A549 (cell line): ENCODE measurements around the gene PWP1. TPM values are rescaled to one million over a fixed set of nuclear protein-coding genes. Genes with fewer than 3 reads are reported as not detected.

ENCODE experiments used
- ATAC-seq, 2 experiments: fragments of 200-7000 bp in 1 of 2; fragments of >200 bp in 1 of 2; cut with Nextera tagmentation in 1 of 2; cut with Tn5 transposase in 1 of 2; 3 replicates each; pipeline versions ENCODE4 v1.8.0 to v1.9.1; 2018 to 2020; ENCODE audit warnings: mild to moderate bottlenecking in 1 of 2, moderate library complexity in 1 of 2
- CTCF ChIA-PET: fragments of 300-600 bp; sonication (Branson Sonifier 250); formaldehyde crosslinking; extraction: SDS; loops from one replicate; lab custom pipeline; 2021; ENCODE audit warnings: antibody characterized with exemption, inconsistent platforms; lab: Yijun Ruan, JAX
- POLR2A ChIA-PET: fragments of 350-600 bp; formaldehyde crosslinking; extraction: SDS; loops from one replicate; lab custom pipeline; 2021; ENCODE audit warnings: antibody characterized with exemption, inconsistent platforms; lab: Yijun Ruan, JAX
- DNase-seq, 2 experiments: peaks; one replicate each; pipeline versions ENCODE4 v3.0.0 to v3.0.0-alpha.2; 2011 to 2016; ENCODE audit warnings: low read depth in 1 of 2, low spot score in 1 of 2
- FAIRE-seq: peaks from 2 replicates; lab custom pipeline; 2011; peaks lifted over from hg19 to GRCh38; lab: Jason Lieb, UNC
- H3K27ac ChIP-seq, 2 experiments: fragments of >200 bp; sonication (Bioruptor Twin); formaldehyde crosslinking; 3 replicates each; pipeline ENCODE4 v1.5.1; 2016 to 2017
- H3K4me1 ChIP-seq: fragments of >200 bp; sonication (Bioruptor Twin); formaldehyde crosslinking; 3 replicates; pipeline ENCODE4 v1.6.1; 2016
- H3K4me2 ChIP-seq: fragments of >200 bp; sonication (Bioruptor Twin); formaldehyde crosslinking; 3 replicates; pipeline ENCODE4 v1.6.1; 2016
- H3K4me3 ChIP-seq: fragments of >200 bp; sonication (Bioruptor Twin); formaldehyde crosslinking; 3 replicates; pipeline ENCODE4 v1.5.1; 2016
- H3K9me3 ChIP-seq: fragments of >200 bp; sonication (Bioruptor Twin); formaldehyde crosslinking; 3 replicates; pipeline ENCODE4 v1.6.1; 2016
- BHLHE40 ChIP-seq: IDR thresholded peaks from 2 replicates; pipeline ENCODE4 v1.6.1; 2012; ENCODE audit warnings: low read depth, low read length, inconsistent platforms
- CHD2 ChIP-seq: fragments of 150-350 bp; IDR thresholded peaks from 2 replicates; pipeline ENCODE4 v1.6.1; 2014; ENCODE audit warnings: low read length; ENCODE audit not compliant: partially characterized antibody
- E2F6 ChIP-seq: IDR thresholded peaks from 2 replicates; pipeline ENCODE4 v1.6.1; 2012; ENCODE audit warnings: low read depth, borderline replicate concordance
- ESRRA ChIP-seq: fragments of 150-350 bp; IDR thresholded peaks from 2 replicates; pipeline ENCODE4 v1.6.1; 2014; ENCODE audit warnings: mild to moderate bottlenecking, low read length, borderline replicate concordance
- FOSB ChIP-seq: fragments of 250-450 bp; sonication (Bioruptor Pico); IDR thresholded peaks from 2 replicates; pipeline ENCODE4 v1.5.0; 2020; ENCODE audit warnings: mild to moderate bottlenecking, moderate library complexity
- FOSL2 ChIP-seq, 2 experiments: fragments of 450-650 bp in 1 of 2; fragments of >200 bp in 1 of 2; sonication (Bioruptor Twin) in 1 of 2; formaldehyde crosslinking; IDR thresholded peaks; 2 replicates each; pipeline versions ENCODE4 v1.5.0 to v1.6.1; 2016 to 2020; ENCODE audit warnings: mild to moderate bottlenecking in 1 of 2, moderate library complexity in 1 of 2
- HDAC2 ChIP-seq: fragments of 200-600 bp; sonication (generic); IDR thresholded peaks from 2 replicates; pipeline ENCODE4 v1.6.1; 2016
- HOXB5 ChIP-seq: fragments of 250-450 bp; sonication (Bioruptor Pico); IDR thresholded peaks from 2 replicates; pipeline ENCODE4 v1.5.0; 2020; ENCODE audit warnings: mild to moderate bottlenecking, moderate library complexity
- KDM1A ChIP-seq: fragments of 200-600 bp; sonication (generic); IDR thresholded peaks from 2 replicates; pipeline ENCODE4 v1.6.1; 2016; ENCODE audit warnings: low read depth, mild to moderate bottlenecking
- NPAS2 ChIP-seq: fragments of 250-450 bp; sonication (Bioruptor Pico); IDR thresholded peaks from 2 replicates; pipeline ENCODE4 v1.8.0; 2022; ENCODE audit warnings: mild to moderate bottlenecking, moderate library complexity, borderline replicate concordance
- NR3C1 ChIP-seq: fragments of >200 bp; sonication (Bioruptor Twin); formaldehyde crosslinking; IDR thresholded peaks from 3 replicates; pipeline ENCODE4 v1.6.1; 2017
- POLR2A ChIP-seq: IDR thresholded peaks from 2 replicates; pipeline ENCODE4 v1.6.1; 2012; ENCODE audit warnings: mild to moderate bottlenecking, low read length
- RAD21 ChIP-seq, 2 experiments: fragments of >200 bp in 1 of 2; sonication (Bioruptor Twin) in 1 of 2; formaldehyde crosslinking in 1 of 2; IDR thresholded peaks in 1 of 2; conservative IDR thresholded peaks in 1 of 2; 2 replicates in 1 of 2; 3 replicates in 1 of 2; pipeline ENCODE4 v1.6.1; 2012 to 2018; ENCODE audit warnings: inconsistent platforms in 1 of 2
- RCOR1 ChIP-seq: fragments of 150-350 bp; IDR thresholded peaks from 2 replicates; pipeline ENCODE4 v1.6.1; 2014; ENCODE audit warnings: antibody characterized with exemption, low read length, low read depth
- RNF2 ChIP-seq: fragments of 200-600 bp; sonication (generic); IDR thresholded peaks from 2 replicates; pipeline ENCODE4 v1.6.1; 2016; ENCODE audit warnings: low read depth, mild to moderate bottlenecking, antibody characterized with exemption, moderate library complexity, borderline replicate concordance
- TFCP2L1 ChIP-seq: fragments of 250-450 bp; sonication (Bioruptor Pico); IDR thresholded peaks from 2 replicates; pipeline ENCODE4 v1.5.0; 2021; ENCODE audit warnings: mild to moderate bottlenecking
- TP53 ChIP-seq: fragments of 250-450 bp; sonication (Bioruptor Pico); IDR thresholded peaks from 2 replicates; pipeline ENCODE4 v1.5.0; 2021; ENCODE audit warnings: mild to moderate bottlenecking, moderate library complexity
- ZC3H11A ChIP-seq: fragments of 450-650 bp; IDR thresholded peaks from 2 replicates; pipeline ENCODE4 v1.6.1; 2014; ENCODE audit warnings: antibody characterized with exemption, mild to moderate bottlenecking
- ZSCAN20 ChIP-seq: fragments of 250-450 bp; sonication (Bioruptor Pico); IDR thresholded peaks from 2 replicates; pipeline ENCODE4 v1.8.0; 2022; ENCODE audit warnings: mild to moderate bottlenecking, moderate library complexity
- WGBS: methylation state at CpG from one replicate; pipeline ENCODE4 v1.1.6; 2017; ENCODE audit errors: missing lambda C conversion rate; 5-methylcytosine and 5-hydroxymethylcytosine counted together
- polyA plus RNA-seq, 4 experiments: library from polyadenylated mRNA; depleted of rRNA in 3 of 4; stranded (reverse); fragments of >200 nt; fragmentation: RNase III in 1 of 4; extraction: RNeasy Plus Mini Kit Qiagen cat#74134 plus additional on column Dnase treatment in 1 of 4; gene quantifications; 2 replicates in 3 of 4; 3 replicates in 1 of 4; pipeline ENCODE4 v1.2.3, GENCODE V29; 2011 to 2017
- TF ChIP-seq, protein P1 (sequence below): fragments of 150-350 bp; IDR thresholded peaks from 2 replicates; pipeline ENCODE4 v1.6.1; 2014; ENCODE audit warnings: low read depth, mild to moderate bottlenecking, low read length
- TF ChIP-seq, protein P2 (sequence below): fragments of >200 bp; sonication (Bioruptor Twin); formaldehyde crosslinking; IDR thresholded peaks from 2 replicates; pipeline ENCODE4 v1.6.1; 2016
- TF ChIP-seq, protein P3 (sequence below): fragments of 200-600 bp; sonication (generic); IDR thresholded peaks from 2 replicates; pipeline ENCODE4 v1.6.1; 2016; ENCODE audit warnings: antibody characterized with exemption, mild to moderate bottlenecking, moderate library complexity

PWP1 gene
- polyA plus RNA-seq, 2 of the 4 experiments (the other 2 are of a cell fraction), result 132 to 191 TPM

GRCh38 chr12:107730618-107731341, 45.2 kb downstream of the PWP1 start:
- TF ChIP-seq, protein P1, sequence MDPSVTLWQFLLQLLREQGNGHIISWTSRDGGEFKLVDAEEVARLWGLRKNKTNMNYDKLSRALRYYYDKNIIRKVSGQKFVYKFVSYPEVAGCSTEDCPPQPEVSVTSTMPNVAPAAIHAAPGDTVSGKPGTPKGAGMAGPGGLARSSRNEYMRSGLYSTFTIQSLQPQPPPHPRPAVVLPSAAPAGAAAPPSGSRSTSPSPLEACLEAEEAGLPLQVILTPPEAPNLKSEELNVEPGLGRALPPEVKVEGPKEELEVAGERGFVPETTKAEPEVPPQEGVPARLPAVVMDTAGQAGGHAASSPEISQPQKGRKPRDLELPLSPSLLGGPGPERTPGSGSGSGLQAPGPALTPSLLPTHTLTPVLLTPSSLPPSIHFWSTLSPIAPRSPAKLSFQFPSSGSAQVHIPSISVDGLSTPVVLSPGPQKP, result no peak
- TF ChIP-seq CHD2 (no peak), KDM1A (no peak), RAD21 (conservative IDR thresholded peaks at IDR 0.05 in 1 of 2, IDR thresholded peaks at IDR 0.05 in 1 of 2) (no peak), RCOR1 (no peak), RNF2 (no peak), TP53 (CRISPR knock-in tag) (no peak), FOSL2 (IDR thresholded peaks at IDR 0.05) (no peak), FOSL2 (CRISPR knock-in tag; IDR thresholded peaks at IDR 0.05) (no peak), POLR2A (no peak), ESRRA (no peak), ZC3H11A (no peak), BHLHE40 (no peak), NPAS2 (CRISPR knock-in tag) (no peak)
- TF ChIP-seq, all 56 proteins: peak for 0
- Histone ChIP-seq H3K27ac (no peak overlapping the region), H3K9me3 (no peaks in the 10 kb centered on the region), H3K4me3 (no peak overlapping the region), H3K4me2 (no peak overlapping the region), H3K4me1 (no peaks in the 10 kb centered on the region)
- ATAC-seq (peak; percentile 44 to 58; a peak in 4 of 6 replicates), FAIRE-seq (no peak), DNase-seq (no peak)
- WGBS, result 83% methylated on average over 4 of the region's 4 CpGs
- ChIA-PET POLR2A (no interaction called here), CTCF (interaction anchor here (0.7 kb wide), 1 partner anchor 105 kb away, joined by 3 read pairs; no protein-coding TSS in a partner anchor)

GRCh38 chr12:107731366-107731765, 45.8 kb downstream of the PWP1 start:
- TF ChIP-seq HDAC2, result no peak
- TF ChIP-seq HOXB5 (CRISPR knock-in tag), result no peak
- TF ChIP-seq BHLHE40, result no peak
- no peak for TF ChIP-seq E2F6
- no peak for TF ChIP-seq CHD2
- TF ChIP-seq POLR2A, result no peak
- TF ChIP-seq, protein P2, sequence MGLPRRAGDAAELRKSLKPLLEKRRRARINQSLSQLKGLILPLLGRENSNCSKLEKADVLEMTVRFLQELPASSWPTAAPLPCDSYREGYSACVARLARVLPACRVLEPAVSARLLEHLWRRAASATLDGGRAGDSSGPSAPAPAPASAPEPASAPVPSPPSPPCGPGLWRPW, result no peak
- TF ChIP-seq, protein P3, sequence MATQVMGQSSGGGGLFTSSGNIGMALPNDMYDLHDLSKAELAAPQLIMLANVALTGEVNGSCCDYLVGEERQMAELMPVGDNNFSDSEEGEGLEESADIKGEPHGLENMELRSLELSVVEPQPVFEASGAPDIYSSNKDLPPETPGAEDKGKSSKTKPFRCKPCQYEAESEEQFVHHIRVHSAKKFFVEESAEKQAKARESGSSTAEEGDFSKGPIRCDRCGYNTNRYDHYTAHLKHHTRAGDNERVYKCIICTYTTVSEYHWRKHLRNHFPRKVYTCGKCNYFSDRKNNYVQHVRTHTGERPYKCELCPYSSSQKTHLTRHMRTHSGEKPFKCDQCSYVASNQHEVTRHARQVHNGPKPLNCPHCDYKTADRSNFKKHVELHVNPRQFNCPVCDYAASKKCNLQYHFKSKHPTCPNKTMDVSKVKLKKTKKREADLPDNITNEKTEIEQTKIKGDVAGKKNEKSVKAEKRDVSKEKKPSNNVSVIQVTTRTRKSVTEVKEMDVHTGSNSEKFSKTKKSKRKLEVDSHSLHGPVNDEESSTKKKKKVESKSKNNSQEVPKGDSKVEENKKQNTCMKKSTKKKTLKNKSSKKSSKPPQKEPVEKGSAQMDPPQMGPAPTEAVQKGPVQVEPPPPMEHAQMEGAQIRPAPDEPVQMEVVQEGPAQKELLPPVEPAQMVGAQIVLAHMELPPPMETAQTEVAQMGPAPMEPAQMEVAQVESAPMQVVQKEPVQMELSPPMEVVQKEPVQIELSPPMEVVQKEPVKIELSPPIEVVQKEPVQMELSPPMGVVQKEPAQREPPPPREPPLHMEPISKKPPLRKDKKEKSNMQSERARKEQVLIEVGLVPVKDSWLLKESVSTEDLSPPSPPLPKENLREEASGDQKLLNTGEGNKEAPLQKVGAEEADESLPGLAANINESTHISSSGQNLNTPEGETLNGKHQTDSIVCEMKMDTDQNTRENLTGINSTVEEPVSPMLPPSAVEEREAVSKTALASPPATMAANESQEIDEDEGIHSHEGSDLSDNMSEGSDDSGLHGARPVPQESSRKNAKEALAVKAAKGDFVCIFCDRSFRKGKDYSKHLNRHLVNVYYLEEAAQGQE, result no peak
- no peak for TF ChIP-seq NR3C1
- no peak for TF ChIP-seq ZSCAN20 (CRISPR knock-in tag)
- TF ChIP-seq TFCP2L1 (CRISPR knock-in tag), result no peak
- TF ChIP-seq FOSB, result no peak
- ChIA-PET POLR2A (no interaction called here), CTCF (no interaction called here)
- Histone ChIP-seq H3K4me3 (no peak overlapping the region), H3K4me2 (no peak overlapping the region), H3K9me3 (no peaks in the 10 kb centered on the region), H3K4me1 (no peaks in the 10 kb centered on the region), H3K27ac (no peak overlapping the region)
- DNase-seq (no peak), FAIRE-seq (no peak), ATAC-seq (peak in 1 of 2 experiments; percentile 27; a peak in 2 of 6 replicates)
- 96% methylated on average over 4 of the region's 4 CpGs for WGBS
